GM23248 (cell line): ENCODE measurements around the gene PID1. TPM values are rescaled to one million over a fixed set of nuclear protein-coding genes. Genes with fewer than 3 reads are reported as not detected.

ENCODE experiments used
- DNase-seq: peaks from one replicate; pipeline ENCODE4 v3.0.0-alpha.2; 2015
- H2AFZ ChIP-seq: fragments of 200-600 bp; sonication (generic); 2 replicates; pipeline ENCODE4 v1.6.1; 2016; ENCODE audit warnings: antibody characterized with exemption
- H3F3A ChIP-seq: fragments of 200-600 bp; sonication (generic); 2 replicates; pipeline ENCODE4 v1.6.1; 2016; ENCODE audit warnings: mild to moderate bottlenecking, antibody characterized with exemption, mixed run types; ENCODE audit not compliant: insufficient read depth
- H3K27ac ChIP-seq: fragments of 200-600 bp; sonication (generic); 2 replicates; pipeline ENCODE4 v1.5.1; 2016; ENCODE audit warnings: mild to moderate bottlenecking
- H3K27me3 ChIP-seq: fragments of 200-600 bp; sonication (generic); replicated peaks from 2 replicates; pipeline ENCODE4 v1.6.1; 2016; ENCODE audit warnings: mild to moderate bottlenecking; ENCODE audit not compliant: insufficient read depth
- H3K36me3 ChIP-seq: fragments of 200-600 bp; sonication (generic); 2 replicates; pipeline ENCODE4 v1.6.1; 2016; ENCODE audit warnings: low read depth, mild to moderate bottlenecking
- H3K4me1 ChIP-seq: fragments of 200-600 bp; sonication (generic); 2 replicates; pipeline ENCODE4 v1.6.1; 2016; ENCODE audit warnings: mild to moderate bottlenecking; ENCODE audit not compliant: insufficient read depth
- H3K4me2 ChIP-seq: fragments of 200-600 bp; sonication (generic); one replicate; pipeline ENCODE4 v1.6.1; 2016; ENCODE audit warnings: mild to moderate bottlenecking; ENCODE audit not compliant: unreplicated experiment
- H3K4me3 ChIP-seq: fragments of 200-600 bp; sonication (generic); 2 replicates; pipeline ENCODE4 v1.5.1; 2016; ENCODE audit warnings: mild to moderate bottlenecking
- H3K79me2 ChIP-seq: fragments of 200-600 bp; sonication (generic); 2 replicates; pipeline ENCODE4 v1.6.1; 2016; ENCODE audit warnings: mild to moderate bottlenecking; ENCODE audit not compliant: insufficient read depth
- H3K9ac ChIP-seq: fragments of 200-600 bp; sonication (generic); 2 replicates; pipeline ENCODE4 v1.6.1; 2016; ENCODE audit warnings: mild to moderate bottlenecking
- H3K9me2 ChIP-seq: fragments of 200-600 bp; sonication (generic); 2 replicates; pipeline ENCODE4 v1.6.1; 2016; ENCODE audit warnings: mixed run types, mild to moderate bottlenecking, moderate library complexity; ENCODE audit not compliant: insufficient read depth
- H3K9me3 ChIP-seq: fragments of 200-600 bp; sonication (generic); one replicate; pipeline ENCODE4 v1.6.1; 2017; ENCODE audit warnings: low read depth
- H4K20me1 ChIP-seq: fragments of 200-600 bp; sonication (generic); 2 replicates; pipeline ENCODE4 v1.6.0; 2016; ENCODE audit not compliant: insufficient read depth
- EZH2 ChIP-seq: fragments of 200-600 bp; sonication (generic); IDR thresholded peaks from 2 replicates; pipeline ENCODE4 v1.6.1; 2018; ENCODE audit warnings: antibody characterized with exemption, mild to moderate bottlenecking; ENCODE audit not compliant: insufficient read depth, poor library complexity, severe bottlenecking
- EZH2phosphoT487 ChIP-seq: fragments of 200-600 bp; sonication (generic); IDR thresholded peaks from 2 replicates; pipeline ENCODE4 v1.6.1; 2018; ENCODE audit warnings: antibody characterized with exemption, moderate library complexity, mild to moderate bottlenecking, low read depth; ENCODE audit not compliant: insufficient read depth
- whole genome bisulfite sequencing, 2 experiments: methylation state at CpG; one replicate each; pipeline ENCODE4 v1.1.6; 2015 to 2017; ENCODE audit warnings: low lambda C conversion rate in 2 of 2, low coverage in 1 of 2; ENCODE audit errors: missing lambda C conversion rate in 2 of 2; 5-methylcytosine and 5-hydroxymethylcytosine counted together
- in situ Hi-C: fragments of 300-500 bp; cut with MboI; formaldehyde crosslinking; loops from 2 replicates; pipeline ENCODE4 v1.15.0; 2020
- polyA plus RNA-seq: library from polyadenylated mRNA; unstranded; fragments of >200 nt; fragmentation: Nextera tagmentation; extraction: Ambion mirVana; gene quantifications from 2 replicates; pipeline ENCODE4 v1.2.1, GENCODE V29; 2016
- total RNA-seq: library from RNA; depleted of rRNA; stranded (reverse); fragments of >200 nt; shearing (Covaris generic); gene quantifications from 2 replicates; pipeline ENCODE4 v1.2.3, GENCODE V29; 2014

PID1 gene
- total and polyA plus RNA-seq, 2 experiments from 2014 or later: 5.9 to 8.6 TPM

DNA sequence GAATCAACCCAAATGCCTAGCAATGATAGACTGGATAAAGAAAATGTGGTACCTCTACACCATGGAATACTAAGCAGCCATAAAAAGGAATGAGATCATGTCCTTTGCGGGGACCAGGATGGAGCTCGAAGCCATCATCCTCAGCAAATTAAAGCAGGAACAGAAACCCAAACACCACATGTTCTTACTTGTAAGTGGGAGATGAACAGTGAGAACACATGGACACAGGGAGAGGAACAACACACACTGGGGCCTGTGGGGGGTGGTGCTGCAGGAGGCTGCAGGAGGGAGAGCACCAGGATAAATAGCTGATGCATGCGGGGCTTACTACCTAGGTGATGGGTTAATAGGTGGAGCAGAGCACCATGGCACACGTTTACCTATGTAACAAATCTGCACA lies 8.4 kb upstream of the PID1 start:
- no peak overlapping the region for H3K9ac ChIP-seq
- no peaks in the 10 kb centered on the region for H3K27me3 ChIP-seq
- no peaks in the 10 kb centered on the region for H3K79me2 ChIP-seq
- H3K9me3 ChIP-seq: no peaks in the 10 kb centered on the region
- H4K20me1 ChIP-seq: no peaks in the 10 kb centered on the region
- in situ Hi-C loops: loop anchor here (25.0 kb wide), 1 partner anchor 592 kb away; no protein-coding TSS in a partner anchor
- WGBS, 2 experiments: 91 to 95% methylated on average over 4 of the region's 4 CpGs
- DNase-seq: no peak
- peaks cover 11% of the 10 kb centered on the region for H3K4me1 ChIP-seq
- H3K4me3 ChIP-seq: no peak overlapping the region
- no peak overlapping the region for H3K4me2 ChIP-seq
- no peaks in the 10 kb centered on the region for H3K9me2 ChIP-seq
- H2AFZ ChIP-seq: no peak overlapping the region
- peaks cover 3% of the 10 kb centered on the region; the same call in 1 of the 2 replicates for H3F3A ChIP-seq
- H3K27ac ChIP-seq: no peak overlapping the region
- no peaks in the 10 kb centered on the region for H3K36me3 ChIP-seq
- TF ChIP-seq EZH2: no peak
- no peak for TF ChIP-seq EZH2phosphoT487

DNA sequence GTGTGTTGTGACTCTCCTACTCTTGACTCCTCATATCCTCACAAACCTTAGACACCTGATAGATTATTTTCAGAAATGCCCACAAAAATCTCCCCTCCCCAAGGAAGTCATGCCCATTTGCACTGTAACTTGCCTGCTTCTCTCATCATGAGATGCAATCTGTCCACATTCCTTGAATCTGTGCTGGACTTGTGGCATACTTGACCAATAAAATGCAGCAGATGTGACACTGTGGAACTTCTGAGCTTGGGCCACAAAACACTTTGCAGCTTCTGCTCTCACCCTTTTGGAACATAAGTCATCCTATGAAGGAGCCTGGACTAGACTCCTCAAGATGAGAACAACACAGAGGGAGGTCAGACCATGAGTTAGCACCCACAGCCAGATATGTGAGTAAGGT lies 4.4 kb upstream of the PID1 start:
- no peaks in the 10 kb centered on the region for H4K20me1 ChIP-seq
- H3K4me1 ChIP-seq: peaks cover 5% of the 10 kb centered on the region; the same call in 1 of the 2 replicates
- in situ Hi-C loops: loop anchor here (25.0 kb wide), 1 partner anchor 588 kb away; no protein-coding TSS in a partner anchor
- H3K36me3 ChIP-seq: no peaks in the 10 kb centered on the region
- H2AFZ ChIP-seq: no peak overlapping the region
- peaks cover 10% of the 10 kb centered on the region; the same call in 1 of the 2 replicates for H3F3A ChIP-seq
- H3K9ac ChIP-seq: no peak overlapping the region
- H3K4me3 ChIP-seq: no peak overlapping the region
- TF ChIP-seq EZH2 (no peak), EZH2phosphoT487 (no peak)
- H3K79me2 ChIP-seq: no peaks in the 10 kb centered on the region
- DNase-seq: no peak
- H3K9me3 ChIP-seq: no peaks in the 10 kb centered on the region
- no peak overlapping the region for H3K4me2 ChIP-seq
- H3K27ac ChIP-seq: no peak overlapping the region
- H3K9me2 ChIP-seq: no peaks in the 10 kb centered on the region
- no peaks in the 10 kb centered on the region for H3K27me3 ChIP-seq

DNA sequence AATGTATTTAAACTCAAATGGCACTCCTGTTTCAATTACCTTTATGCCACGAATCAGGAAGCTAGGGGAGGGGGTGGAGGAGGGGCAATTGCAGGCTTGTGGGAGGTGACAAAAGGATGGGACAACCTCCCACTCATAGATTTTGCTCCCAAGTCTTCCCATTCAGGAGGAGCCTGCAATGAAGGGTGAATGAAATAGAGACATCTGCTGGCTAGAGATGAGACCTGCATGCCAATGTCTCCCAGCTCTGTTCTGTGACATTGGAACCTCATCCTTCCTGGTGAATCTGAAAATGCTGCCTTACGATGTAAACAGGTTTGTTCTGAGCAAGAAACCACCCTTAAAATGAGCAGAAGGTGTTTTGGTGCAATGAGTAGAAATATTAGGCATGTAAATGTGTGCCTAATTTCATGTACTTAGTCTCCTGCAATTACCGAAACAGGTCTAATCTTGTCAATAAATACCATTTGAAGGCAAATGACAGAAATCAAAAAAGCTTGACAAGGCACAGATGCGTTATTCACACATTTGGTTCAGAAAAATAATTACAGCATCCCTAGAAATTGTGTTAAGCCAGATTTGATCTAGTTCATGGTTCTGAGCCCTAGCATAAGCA lies 2.7 kb upstream of the PID1 start:
- no peaks in the 10 kb centered on the region for H4K20me1 ChIP-seq
- H3K27ac ChIP-seq: no peak overlapping the region
- peak; percentile 85 for DNase-seq
- H3K4me3 ChIP-seq: peak overlapping the region; percentile 75
- no peaks in the 10 kb centered on the region for H3K36me3 ChIP-seq
- no peaks in the 10 kb centered on the region for H3K9me2 ChIP-seq
- no peaks in the 10 kb centered on the region for H3K27me3 ChIP-seq
- peak overlapping the region; percentile 87 for H3K4me2 ChIP-seq
- no peaks in the 10 kb centered on the region for H3K9me3 ChIP-seq
- WGBS, 2 experiments: 29 to 35% methylated on average over 4 of the region's 4 CpGs
- H3K4me1 ChIP-seq: peaks cover 17% of the 10 kb centered on the region
- H2AFZ ChIP-seq: peak overlapping the region; percentile 76
- no peaks in the 10 kb centered on the region for H3K79me2 ChIP-seq
- peaks cover 18% of the 10 kb centered on the region for H3F3A ChIP-seq
- no peak for TF ChIP-seq EZH2phosphoT487
- TF ChIP-seq EZH2: no peak
- in situ Hi-C loops: no loop called here
- H3K9ac ChIP-seq: peak overlapping the region; percentile 58

DNA sequence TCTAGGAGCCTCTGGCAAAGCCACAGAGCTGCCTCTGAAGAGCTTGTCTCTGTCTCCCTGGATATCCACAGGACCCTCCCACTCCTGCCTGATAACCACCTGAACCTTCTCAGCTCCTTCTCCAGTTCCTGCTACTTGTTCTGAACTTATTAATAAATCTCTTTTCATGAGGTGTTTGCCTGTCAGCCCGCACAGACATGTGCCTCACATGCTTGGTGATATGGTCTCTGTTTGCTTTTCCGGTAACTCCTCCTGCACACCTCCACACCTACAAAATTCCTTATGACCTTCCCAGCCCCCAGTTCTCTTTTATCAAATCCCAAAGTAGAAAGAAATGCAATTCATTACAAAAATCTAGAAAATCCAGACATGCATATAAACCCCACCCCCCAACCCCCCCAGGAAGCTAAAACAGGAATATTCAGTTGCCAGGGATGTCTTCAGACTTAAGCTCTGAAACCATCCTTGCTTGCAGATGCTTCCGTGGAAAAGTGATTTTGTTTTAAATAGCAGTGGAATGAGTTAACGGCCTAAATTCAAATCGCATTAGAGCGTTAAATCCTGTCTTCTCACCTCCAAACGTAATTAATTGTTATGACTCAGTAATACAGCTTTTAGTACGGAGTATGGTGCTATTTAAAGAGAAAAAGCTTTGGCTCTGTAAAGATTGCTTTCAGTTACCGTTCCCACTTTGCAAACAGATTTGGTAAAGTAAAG lies 2.1 kb upstream of the PID1 start:
- Histone ChIP-seq H3K9me2 (no peaks in the 10 kb centered on the region), H3K9ac (peak overlapping the region; percentile 58), H3K36me3 (no peaks in the 10 kb centered on the region), H3K4me3 (peak overlapping the region; percentile 75), H3K27me3 (no peaks in the 10 kb centered on the region), H3K79me2 (no peaks in the 10 kb centered on the region), H3K9me3 (no peaks in the 10 kb centered on the region), H3F3A (peaks cover 18% of the 10 kb centered on the region), H3K4me1 (peaks cover 24% of the 10 kb centered on the region), H2AFZ (peak overlapping the region; percentile 76), H4K20me1 (no peaks in the 10 kb centered on the region), H3K4me2 (peak overlapping the region; percentile 87), H3K27ac (no peak overlapping the region)
- WGBS, 2 experiments: 13 to 16% methylated on average over 9 of the region's 9 CpGs
- in situ Hi-C loops: no loop called here
- no peak for DNase-seq
- TF ChIP-seq EZH2: no peak
- no peak for TF ChIP-seq EZH2phosphoT487
